K562 (cell line): ENCODE results near the gene DHX35. TPM values are rescaled to one million over a fixed set of nuclear protein-coding genes. Genes with fewer than 3 reads are reported as not detected.
A peak's percentile ranks its signal among the peaks of the same experiment; 100 is the strongest.

Experiments used
- E2F6 ChIP-seq, 2 experiments: IDR thresholded peaks; 2 replicates each; pipeline ENCODE4 v1.6.1; 2011; ENCODE audit warnings: borderline replicate concordance in 1 of 2, control low read depth in 1 of 2, low read depth in 1 of 2, low read length in 1 of 2, mild to moderate bottlenecking in 1 of 2, mixed read lengths in 1 of 2, moderate library complexity in 1 of 2; ENCODE audit not compliant: insufficient read depth in 1 of 2, insufficient read length in 1 of 2, poor library complexity in 1 of 2, severe bottlenecking in 1 of 2; ENCODE audit errors: extremely low read depth in 1 of 2
- HSF4 ChIP-seq: fragments of 250-450 bp; sonication (Bioruptor Pico); IDR thresholded peaks from 2 replicates; pipeline ENCODE4 v2.1.2; 2022; ENCODE audit warnings: mild to moderate bottlenecking, moderate library complexity, borderline replicate concordance
- KLF13 ChIP-seq: fragments of 450-650 bp; IDR thresholded peaks from 2 replicates; pipeline ENCODE4 v1.6.1; 2016; ENCODE audit warnings: missing genetic modification characterization, low read depth, mild to moderate bottlenecking, missing compliant biosample characterization, moderate library complexity, borderline replicate concordance
- LARP7 ChIP-seq: fragments of 450-650 bp; IDR thresholded peaks from 2 replicates; pipeline ENCODE4 v1.6.1; 2016
- MBD2 ChIP-seq: sonication (generic); IDR thresholded peaks from 2 replicates; pipeline ENCODE4 v1.6.1; 2016; ENCODE audit warnings: low read depth, borderline replicate concordance
- NCOA2 ChIP-seq, 2 experiments: fragments of 450-650 bp; IDR thresholded peaks; 2 replicates each; pipeline ENCODE4 v1.6.1; 2018; ENCODE audit warnings: mild to moderate bottlenecking in 2 of 2, moderate library complexity in 1 of 2; ENCODE audit not compliant: partially characterized antibody in 2 of 2
- NFIX ChIP-seq: fragments of 250-450 bp; sonication (Bioruptor Pico); IDR thresholded peaks from 2 replicates; pipeline ENCODE4 v1.4.0; 2020; ENCODE audit warnings: low read depth, mild to moderate bottlenecking, moderate library complexity
- NR2C2 ChIP-seq, 2 experiments: fragments of 200-800 bp in 1 of 2; sonication (Bioruptor generic) in 1 of 2; sonication (generic) in 1 of 2; formaldehyde crosslinking in 1 of 2; IDR thresholded peaks; 2 replicates each; pipeline versions ENCODE4 v1.6.1 to v1.8.0; 2016 to 2022; ENCODE audit warnings: mild to moderate bottlenecking in 1 of 2, missing compliant biosample characterization in 1 of 2, missing genetic modification characterization in 1 of 2, missing genetic modification reagents in 1 of 2
- RBM25 ChIP-seq: fragments of 200-400 bp; formaldehyde crosslinking; IDR thresholded peaks from 2 replicates; pipeline ENCODE4 v1.6.1; 2018; ENCODE audit warnings: low read length, low read depth, moderate library complexity; ENCODE audit not compliant: severe bottlenecking
- SIN3B ChIP-seq: fragments of 450-650 bp; IDR thresholded peaks from 2 replicates; pipeline ENCODE4 v1.6.1; 2017; ENCODE audit warnings: low read depth, mild to moderate bottlenecking, moderate library complexity
- ZBTB7A ChIP-seq: IDR thresholded peaks from 2 replicates; pipeline ENCODE4 v1.6.1; 2011; ENCODE audit warnings: low read depth, mild to moderate bottlenecking, low read length, moderate library complexity, borderline replicate concordance; ENCODE audit not compliant: control insufficient read depth
- ZNF124 ChIP-seq: sonication (generic); formaldehyde crosslinking; IDR thresholded peaks from 2 replicates; pipeline ENCODE4 v1.8.1; 2022; ENCODE audit warnings: missing genetic modification reagents
- ZNF175 ChIP-seq: fragments of 200-800 bp; sonication (Bioruptor generic); IDR thresholded peaks from 2 replicates; pipeline ENCODE4 v1.6.1; 2016; ENCODE audit warnings: low read depth, mild to moderate bottlenecking, missing genetic modification characterization, missing compliant biosample characterization
- ZNF436 ChIP-seq: fragments of 250-450, 450-650 bp; sonication (Bioruptor Pico); formaldehyde crosslinking; IDR thresholded peaks from 2 replicates; pipeline ENCODE4 v1.7.0; 2020; ENCODE audit warnings: mild to moderate bottlenecking
- ZNF717 ChIP-seq: fragments of 250-450 bp; sonication (Bioruptor Pico); IDR thresholded peaks from 2 replicates; pipeline ENCODE4 v1.5.0; 2021
- polyA plus RNA-seq, 8 experiments: library from polyadenylated mRNA; depleted of rRNA in 4 of 8; stranded (reverse) in 5 of 8; unstranded in 3 of 8; fragments of >200 nt; fragmentation: Nextera tagmentation in 2 of 8; fragmentation: Illumina TruSeq in 1 of 8; extraction: Ambion mirVana in 2 of 8; extraction: Trizol in 1 of 8; gene quantifications; 2 replicates each; pipeline versions ENCODE4 v1.2.1 to v1.2.3, GENCODE V29; 2011 to 2014; ENCODE audit warnings: inconsistent platforms in 1 of 8, missing spikeins in 1 of 8
- total RNA-seq, 7 experiments: library from RNA; depleted of rRNA in 6 of 7; stranded (reverse); fragments of >200 nt in 6 of 7; fragmentation: Illumina TruSeq in 2 of 7; extraction: Trizol in 2 of 7; gene quantifications; 2 replicates each; pipeline versions ENCODE4 v1.2.1 to v1.2.3, GENCODE V29; 2011 to 2021; ENCODE audit warnings: low replicate concordance in 1 of 7
- TF ChIP-seq, protein P1 (sequence below), 2 experiments: fragments of 450-650 bp; IDR thresholded peaks; 2 replicates each; pipeline ENCODE4 v1.6.1; 2018; ENCODE audit warnings: mild to moderate bottlenecking in 2 of 2, low read depth in 1 of 2; ENCODE audit not compliant: partially characterized antibody in 2 of 2
- TF ChIP-seq, protein P2 (sequence below): fragments of 450-650 bp; IDR thresholded peaks from 2 replicates; pipeline ENCODE4 v1.6.1; 2017; ENCODE audit warnings: antibody characterized with exemption
- TF ChIP-seq, protein P3 (sequence below), 2 experiments: fragments of 200-800 bp in 1 of 2; sonication (Bioruptor generic) in 1 of 2; sonication (generic) in 1 of 2; formaldehyde crosslinking in 1 of 2; IDR thresholded peaks in 1 of 2; conservative IDR thresholded peaks in 1 of 2; 2 replicates each; pipeline versions ENCODE4 v1.5.0 to v1.6.1; 2016 to 2020; ENCODE audit warnings: missing compliant biosample characterization in 1 of 2, missing genetic modification characterization in 1 of 2, missing genetic modification reagents in 1 of 2

Gene DHX35
- total and polyA plus RNA-seq, 9 of the 15 experiments (the other 6 are each of a cell fraction or from before 2014, with no cell fraction given) = 6.5 to 25.6 (median 16.9) TPM

- TF ChIP-seq, protein P1, sequence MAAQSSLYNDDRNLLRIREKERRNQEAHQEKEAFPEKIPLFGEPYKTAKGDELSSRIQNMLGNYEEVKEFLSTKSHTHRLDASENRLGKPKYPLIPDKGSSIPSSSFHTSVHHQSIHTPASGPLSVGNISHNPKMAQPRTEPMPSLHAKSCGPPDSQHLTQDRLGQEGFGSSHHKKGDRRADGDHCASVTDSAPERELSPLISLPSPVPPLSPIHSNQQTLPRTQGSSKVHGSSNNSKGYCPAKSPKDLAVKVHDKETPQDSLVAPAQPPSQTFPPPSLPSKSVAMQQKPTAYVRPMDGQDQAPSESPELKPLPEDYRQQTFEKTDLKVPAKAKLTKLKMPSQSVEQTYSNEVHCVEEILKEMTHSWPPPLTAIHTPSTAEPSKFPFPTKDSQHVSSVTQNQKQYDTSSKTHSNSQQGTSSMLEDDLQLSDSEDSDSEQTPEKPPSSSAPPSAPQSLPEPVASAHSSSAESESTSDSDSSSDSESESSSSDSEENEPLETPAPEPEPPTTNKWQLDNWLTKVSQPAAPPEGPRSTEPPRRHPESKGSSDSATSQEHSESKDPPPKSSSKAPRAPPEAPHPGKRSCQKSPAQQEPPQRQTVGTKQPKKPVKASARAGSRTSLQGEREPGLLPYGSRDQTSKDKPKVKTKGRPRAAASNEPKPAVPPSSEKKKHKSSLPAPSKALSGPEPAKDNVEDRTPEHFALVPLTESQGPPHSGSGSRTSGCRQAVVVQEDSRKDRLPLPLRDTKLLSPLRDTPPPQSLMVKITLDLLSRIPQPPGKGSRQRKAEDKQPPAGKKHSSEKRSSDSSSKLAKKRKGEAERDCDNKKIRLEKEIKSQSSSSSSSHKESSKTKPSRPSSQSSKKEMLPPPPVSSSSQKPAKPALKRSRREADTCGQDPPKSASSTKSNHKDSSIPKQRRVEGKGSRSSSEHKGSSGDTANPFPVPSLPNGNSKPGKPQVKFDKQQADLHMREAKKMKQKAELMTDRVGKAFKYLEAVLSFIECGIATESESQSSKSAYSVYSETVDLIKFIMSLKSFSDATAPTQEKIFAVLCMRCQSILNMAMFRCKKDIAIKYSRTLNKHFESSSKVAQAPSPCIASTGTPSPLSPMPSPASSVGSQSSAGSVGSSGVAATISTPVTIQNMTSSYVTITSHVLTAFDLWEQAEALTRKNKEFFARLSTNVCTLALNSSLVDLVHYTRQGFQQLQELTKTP (IDR thresholded peaks at IDR 0.05; ENCODE audit: low read depth in 1 of 2, partially characterized antibody in 2 of 2) = peak in 1 of 2 experiments; percentile 65
- TF ChIP-seq NR2C2 (CRISPR knock-in tag; IDR thresholded peaks at IDR 0.05) (peak; percentile 29; the same call in 1 of the 2 replicates), NR2C2 (tag; IDR thresholded peaks at IDR 0.05) (peak; percentile 60), RBM25 (no peak), KLF13 (tag) (no peak), E2F6 (IDR thresholded peaks at IDR 0.05; ENCODE audit: borderline replicate concordance in 1 of 2, extremely low read depth in 1 of 2, insufficient read depth in 1 of 2, insufficient read length in 1 of 2, low read depth in 1 of 2, low read length in 1 of 2, poor library complexity in 1 of 2, severe bottlenecking in 1 of 2) (peak in 1 of 2 experiments; percentile 30), NCOA2 (IDR thresholded peaks at IDR 0.05; ENCODE audit: partially characterized antibody in 2 of 2) (peak; percentile 84 to 91), LARP7 (no peak), MBD2 (peak; percentile 85), HSF4 (CRISPR knock-in tag) (no peak), SIN3B (no peak), ZNF436 (CRISPR knock-in tag) (no peak), NFIX (no peak), ZNF175 (CRISPR knock-in tag) (peak; percentile 73), ZNF717 (no peak), ZNF124 (CRISPR knock-in tag) (no peak), ZBTB7A (peak; percentile 90)
- TF ChIP-seq, protein P2, sequence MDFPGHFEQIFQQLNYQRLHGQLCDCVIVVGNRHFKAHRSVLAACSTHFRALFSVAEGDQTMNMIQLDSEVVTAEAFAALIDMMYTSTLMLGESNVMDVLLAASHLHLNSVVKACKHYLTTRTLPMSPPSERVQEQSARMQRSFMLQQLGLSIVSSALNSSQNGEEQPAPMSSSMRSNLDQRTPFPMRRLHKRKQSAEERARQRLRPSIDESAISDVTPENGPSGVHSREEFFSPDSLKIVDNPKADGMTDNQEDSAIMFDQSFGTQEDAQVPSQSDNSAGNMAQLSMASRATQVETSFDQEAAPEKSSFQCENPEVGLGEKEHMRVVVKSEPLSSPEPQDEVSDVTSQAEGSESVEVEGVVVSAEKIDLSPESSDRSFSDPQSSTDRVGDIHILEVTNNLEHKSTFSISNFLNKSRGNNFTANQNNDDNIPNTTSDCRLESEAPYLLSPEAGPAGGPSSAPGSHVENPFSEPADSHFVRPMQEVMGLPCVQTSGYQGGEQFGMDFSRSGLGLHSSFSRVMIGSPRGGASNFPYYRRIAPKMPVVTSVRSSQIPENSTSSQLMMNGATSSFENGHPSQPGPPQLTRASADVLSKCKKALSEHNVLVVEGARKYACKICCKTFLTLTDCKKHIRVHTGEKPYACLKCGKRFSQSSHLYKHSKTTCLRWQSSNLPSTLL = no peak
- TF ChIP-seq, protein P3, sequence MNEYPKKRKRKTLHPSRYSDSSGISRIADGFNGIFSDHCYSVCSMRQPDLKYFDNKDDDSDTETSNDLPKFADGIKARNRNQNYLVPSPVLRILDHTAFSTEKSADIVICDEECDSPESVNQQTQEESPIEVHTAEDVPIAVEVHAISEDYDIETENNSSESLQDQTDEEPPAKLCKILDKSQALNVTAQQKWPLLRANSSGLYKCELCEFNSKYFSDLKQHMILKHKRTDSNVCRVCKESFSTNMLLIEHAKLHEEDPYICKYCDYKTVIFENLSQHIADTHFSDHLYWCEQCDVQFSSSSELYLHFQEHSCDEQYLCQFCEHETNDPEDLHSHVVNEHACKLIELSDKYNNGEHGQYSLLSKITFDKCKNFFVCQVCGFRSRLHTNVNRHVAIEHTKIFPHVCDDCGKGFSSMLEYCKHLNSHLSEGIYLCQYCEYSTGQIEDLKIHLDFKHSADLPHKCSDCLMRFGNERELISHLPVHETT (CRISPR knock-in tag; conservative IDR thresholded peaks at IDR 0.05 in 1 of 2, IDR thresholded peaks at IDR 0.05 in 1 of 2) = peak in 1 of 2 experiments; percentile 87; a peak in 2 of 4 replicates
Observed at GRCh38 chr20:38947931-38948362, 14.2 kb upstream of the DHX35 start (continued).
